ENCODE measurements around the gene RFX4. TPM values are rescaled to one million over a fixed set of nuclear protein-coding genes. Genes with fewer than 3 reads are reported as not detected.

Gene RFX4
- total RNA-seq, 1 donor from 2014 or later, result not detected

GRCh38 chr12:106646472-106646871 lies 63.7 kb downstream of the RFX4 start:
- Mint-ChIP-seq H3K4me1 (ENCODE audit: low read depth) (peaks cover 18% of the 10 kb centered on the region), H3K27ac (no peak overlapping the region)
- no peak for TF ChIP-seq CTCF (IDR thresholded peaks at IDR 0.05; ENCODE audit: unreplicated experiment)

GRCh38 chr12:106647793-106648514 lies 65.2 kb downstream of the RFX4 start:
- no peaks in the 10 kb centered on the region for H3K36me3 Mint-ChIP-seq (ENCODE audit: insufficient read depth)
- peaks cover 6% of the 10 kb centered on the region for H3K9me3 Mint-ChIP-seq (ENCODE audit: low read depth)
- H3K4me3 Mint-ChIP-seq (ENCODE audit: low read depth), result no peak overlapping the region
- H3K4me1 Mint-ChIP-seq (ENCODE audit: low read depth), result peaks cover 16% of the 10 kb centered on the region
- TF ChIP-seq CTCF (IDR thresholded peaks at IDR 0.05; ENCODE audit: unreplicated experiment), result no peak
- H3K27ac Mint-ChIP-seq, result no peak overlapping the region
- H3K27me3 Mint-ChIP-seq, result peaks cover 4% of the 10 kb centered on the region
- no peak for DNase-seq (ENCODE audit: low spot score, unreplicated experiment)

More at GRCh38 chr12:106646472-106646871, 63.7 kb downstream of the RFX4 start:
- Mint-ChIP-seq H3K4me3 (ENCODE audit: low read depth) (no peak overlapping the region), H3K27me3 (peaks cover 8% of the 10 kb centered on the region), H3K36me3 (ENCODE audit: insufficient read depth) (no peaks in the 10 kb centered on the region), H3K9me3 (ENCODE audit: low read depth) (peaks cover 5% of the 10 kb centered on the region)
- DNase-seq (ENCODE audit: low spot score, unreplicated experiment), result no peak

GRCh38 chr12:106648736-106649135 lies 65.9 kb downstream of the RFX4 start:
- Mint-ChIP-seq H3K36me3 (ENCODE audit: insufficient read depth) (no peaks in the 10 kb centered on the region), H3K4me3 (ENCODE audit: low read depth) (no peak overlapping the region), H3K9me3 (ENCODE audit: low read depth) (peaks cover 6% of the 10 kb centered on the region), H3K4me1 (ENCODE audit: low read depth) (peaks cover 16% of the 10 kb centered on the region), H3K27ac (no peak overlapping the region), H3K27me3 (peaks cover 4% of the 10 kb centered on the region)
- DNase-seq (ENCODE audit: low spot score, unreplicated experiment), result no peak
- TF ChIP-seq CTCF (IDR thresholded peaks at IDR 0.05; ENCODE audit: unreplicated experiment), result no peak

GRCh38 chr12:106651552-106651951 lies 68.7 kb downstream of the RFX4 start:
- Mint-ChIP-seq H3K27ac (no peak overlapping the region), H3K4me3 (ENCODE audit: low read depth) (no peak overlapping the region), H3K4me1 (ENCODE audit: low read depth) (peaks cover 6% of the 10 kb centered on the region), H3K9me3 (ENCODE audit: low read depth) (peaks cover 6% of the 10 kb centered on the region), H3K36me3 (ENCODE audit: insufficient read depth) (no peaks in the 10 kb centered on the region), H3K27me3 (peaks cover 13% of the 10 kb centered on the region)
- DNase-seq (ENCODE audit: low spot score, unreplicated experiment), result no peak
- no peak for TF ChIP-seq CTCF (IDR thresholded peaks at IDR 0.05; ENCODE audit: unreplicated experiment)

GRCh38 chr12:106652510-106653015 lies 69.8 kb downstream of the RFX4 start:
- Mint-ChIP-seq H3K27ac (no peak overlapping the region), H3K36me3 (ENCODE audit: insufficient read depth) (no peaks in the 10 kb centered on the region), H3K9me3 (ENCODE audit: low read depth) (peaks cover 6% of the 10 kb centered on the region), H3K4me1 (ENCODE audit: low read depth) (peaks cover 6% of the 10 kb centered on the region), H3K27me3 (peaks cover 18% of the 10 kb centered on the region), H3K4me3 (ENCODE audit: low read depth) (no peak overlapping the region)
- TF ChIP-seq CTCF (IDR thresholded peaks at IDR 0.05; ENCODE audit: unreplicated experiment), result no peak
- no peak for DNase-seq (ENCODE audit: low spot score, unreplicated experiment)

Measured in progenitor cell of endocrine pancreas (in vitro differentiated cells).